ENCODE data around the gene SLC9A8.

GRCh38 chr20:49913399-49914047 lies 100.9 kb downstream of the SLC9A8 start:
- TF ChIP-seq ZFP3 (CRISPR knock-in tag; IDR thresholded peaks at IDR 0.05) (no peak), SNAI2 (CRISPR knock-in tag; IDR thresholded peaks at IDR 0.05) (no peak), ZNF8 (CRISPR knock-in tag; IDR thresholded peaks at IDR 0.05) (no peak)

Data from SK-N-SH treated with all-trans-retinoic acid at 6 μM for 48 hours (cell line).